ENCODE data around the gene CD48.
"Not testable (repeated sequence)": the region's sequence is repeated elsewhere in the genome, so short reads cannot be mapped to it uniquely, and the experiment has no call there.

The CD48 gene

GRCh38 chr1:160672789-160673695 is 38.6 kb downstream of the CD48 start:
- DNase-seq = no peak

GRCh38 chr1:160671603-160672517 is 39.8 kb downstream of the CD48 start:
- no peak for DNase-seq

- no peak for DNase-seq
Observed at GRCh38 chr1:160670701-160671100, 40.9 kb downstream of the CD48 start.

GRCh38 chr1:160669802-160670201 is 41.8 kb downstream of the CD48 start:
- DNase-seq = no peak

GRCh38 chr1:160669276-160669675 is 42.3 kb downstream of the CD48 start:
- no peak for DNase-seq

- no peak for DNase-seq
Observed at GRCh38 chr1:160667896-160668295, 43.7 kb downstream of the CD48 start.

GRCh38 chr1:160666079-160666442 is 45.6 kb downstream of the CD48 start:
- DNase-seq = no peak

- DNase-seq = no peak
Observed at GRCh38 chr1:160665330-160666078, 46.1 kb downstream of the CD48 start.

- no peak for DNase-seq
Observed at GRCh38 chr1:160664573-160665051, 47.0 kb downstream of the CD48 start.

- no peak for DNase-seq
Observed at GRCh38 chr1:160662910-160663309, 48.7 kb downstream of the CD48 start.

- DNase-seq = no peak
Observed at GRCh38 chr1:160659566-160659965, 52.1 kb downstream of the CD48 start.

GRCh38 chr1:160658814-160659193 is 52.8 kb downstream of the CD48 start:
- no peak for DNase-seq

GRCh38 chr1:160658162-160658813 is 53.3 kb downstream of the CD48 start:
- no peak for DNase-seq

GRCh38 chr1:160657250-160657781 is 54.3 kb downstream of the CD48 start:
- DNase-seq = no peak

- DNase-seq = no peak
Observed at GRCh38 chr1:160656737-160657136, 54.9 kb downstream of the CD48 start.

- no peak for DNase-seq
Observed at GRCh38 chr1:160653620-160654016, 58.0 kb downstream of the CD48 start.

GRCh38 chr1:160652924-160653619 is 58.5 kb downstream of the CD48 start:
- no peak for DNase-seq

- not testable (repeated sequence) for DNase-seq
Observed at GRCh38 chr1:160652065-160652641, 59.5 kb downstream of the CD48 start.

GRCh38 chr1:160651433-160652064 is 60.1 kb downstream of the CD48 start:
- DNase-seq = no peak

GRCh38 chr1:160647329-160647720 is 64.3 kb downstream of the CD48 start:
- DNase-seq = no peak

All from right hindlimb (tissue), 1 donor.